BLaER1 (cell line): ENCODE results near the gene LRRC3.
"Not testable (repeated sequence)": the region's sequence is repeated elsewhere in the genome, so short reads cannot be mapped to it uniquely, and the experiment has no call there.

ENCODE experiments used
- H3K27ac ChIP-seq: shearing (Covaris generic); formaldehyde crosslinking; 2 replicates; pipeline ENCODE4 v1.8.1; 2022
- H3K27me3 ChIP-seq: shearing (Covaris generic); formaldehyde crosslinking; 2 replicates; pipeline ENCODE4 v1.8.1; 2022
- H3K36me3 ChIP-seq: shearing (Covaris generic); formaldehyde crosslinking; 2 replicates; pipeline ENCODE4 v1.8.1; 2022
- H3K4me1 ChIP-seq: shearing (Covaris generic); formaldehyde crosslinking; 2 replicates; pipeline ENCODE4 v1.8.1; 2022
- H3K4me2 ChIP-seq: shearing (Covaris generic); formaldehyde crosslinking; 2 replicates; pipeline ENCODE4 v1.8.1; 2022
- H3K4me3 ChIP-seq: shearing (Covaris generic); formaldehyde crosslinking; 2 replicates; pipeline ENCODE4 v1.8.1; 2022
- H3K9ac ChIP-seq: shearing (Covaris generic); formaldehyde crosslinking; 2 replicates; pipeline ENCODE4 v1.8.1; 2022
- H3K9me3 ChIP-seq: shearing (Covaris generic); formaldehyde crosslinking; 2 replicates; pipeline ENCODE4 v1.8.1; 2022
- H4K20me1 ChIP-seq: shearing (Covaris generic); formaldehyde crosslinking; 2 replicates; pipeline ENCODE4 v1.8.1; 2022
- Cebpa-rat ChIP-seq: shearing (Covaris generic); IDR thresholded peaks from 2 replicates; pipeline ENCODE4 v1.8.1; 2022

LRRC3 gene

DNA sequence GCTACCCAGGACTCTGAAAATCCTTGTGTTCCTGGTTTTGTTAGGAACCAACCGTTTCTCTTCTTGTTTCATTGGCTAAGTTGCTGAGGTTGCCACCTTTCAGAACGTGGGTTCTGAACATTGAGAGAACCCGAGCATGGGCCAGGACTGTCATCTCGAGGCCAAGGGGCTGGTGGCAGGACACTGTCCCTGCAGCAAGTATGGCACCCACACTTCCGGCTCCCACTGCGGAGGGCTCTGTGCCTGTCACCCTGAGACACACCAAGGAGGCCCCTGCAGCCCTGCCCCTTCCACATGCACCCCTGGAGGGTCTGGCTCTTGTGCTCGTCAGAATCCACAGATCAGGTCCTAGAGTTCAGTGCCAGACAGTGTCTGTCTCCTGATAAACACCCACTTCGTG lies 39.1 kb upstream of the LRRC3 start:
- no peaks in the 10 kb centered on the region for H4K20me1 ChIP-seq
- peaks cover 12% of the 10 kb centered on the region for H3K4me1 ChIP-seq
- H3K9ac ChIP-seq, result no peak overlapping the region
- H3K36me3 ChIP-seq, result peaks cover 98% of the 10 kb centered on the region
- TF ChIP-seq Cebpa-rat, result no peak
- no peak overlapping the region for H3K4me2 ChIP-seq
- no peaks in the 10 kb centered on the region for H3K27me3 ChIP-seq
- no peak overlapping the region for H3K4me3 ChIP-seq
- peaks cover 74% of the 10 kb centered on the region for H3K9me3 ChIP-seq
- no peak overlapping the region for H3K27ac ChIP-seq

DNA sequence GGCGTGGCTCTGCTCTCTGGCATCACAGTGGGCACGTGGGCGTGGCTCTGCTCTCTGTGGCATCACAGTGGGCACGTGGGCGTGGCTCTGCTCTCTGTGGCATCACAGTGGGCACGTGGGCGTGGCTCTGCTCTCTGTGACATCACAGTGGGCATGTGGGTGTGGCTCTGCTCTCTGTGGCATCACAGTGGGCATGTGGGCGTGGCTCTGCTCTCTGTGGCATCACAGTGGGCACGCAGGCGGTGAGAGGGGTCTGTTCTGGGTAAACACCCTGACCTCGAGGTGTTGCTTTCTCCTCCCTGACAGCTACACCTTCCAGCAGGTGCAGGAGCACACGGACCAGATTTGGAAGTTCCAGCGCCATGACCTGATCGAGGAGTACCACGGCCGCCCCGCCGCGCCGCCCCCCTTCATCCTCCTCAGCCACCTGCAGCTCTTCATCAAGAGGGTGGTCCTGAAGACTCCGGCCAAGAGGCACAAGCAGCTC lies 37.6 kb upstream of the LRRC3 start:
- not testable (repeated sequence) for H4K20me1 ChIP-seq, H3K4me2 ChIP-seq, H3K4me3 ChIP-seq, H3K27ac ChIP-seq, H3K27me3 ChIP-seq, H3K9ac ChIP-seq
- Histone ChIP-seq H3K9me3 (peaks cover 66% of the 10 kb centered on the region), H3K4me1 (peaks cover 26% of the 10 kb centered on the region), H3K36me3 (peaks cover 91% of the 10 kb centered on the region)

DNA sequence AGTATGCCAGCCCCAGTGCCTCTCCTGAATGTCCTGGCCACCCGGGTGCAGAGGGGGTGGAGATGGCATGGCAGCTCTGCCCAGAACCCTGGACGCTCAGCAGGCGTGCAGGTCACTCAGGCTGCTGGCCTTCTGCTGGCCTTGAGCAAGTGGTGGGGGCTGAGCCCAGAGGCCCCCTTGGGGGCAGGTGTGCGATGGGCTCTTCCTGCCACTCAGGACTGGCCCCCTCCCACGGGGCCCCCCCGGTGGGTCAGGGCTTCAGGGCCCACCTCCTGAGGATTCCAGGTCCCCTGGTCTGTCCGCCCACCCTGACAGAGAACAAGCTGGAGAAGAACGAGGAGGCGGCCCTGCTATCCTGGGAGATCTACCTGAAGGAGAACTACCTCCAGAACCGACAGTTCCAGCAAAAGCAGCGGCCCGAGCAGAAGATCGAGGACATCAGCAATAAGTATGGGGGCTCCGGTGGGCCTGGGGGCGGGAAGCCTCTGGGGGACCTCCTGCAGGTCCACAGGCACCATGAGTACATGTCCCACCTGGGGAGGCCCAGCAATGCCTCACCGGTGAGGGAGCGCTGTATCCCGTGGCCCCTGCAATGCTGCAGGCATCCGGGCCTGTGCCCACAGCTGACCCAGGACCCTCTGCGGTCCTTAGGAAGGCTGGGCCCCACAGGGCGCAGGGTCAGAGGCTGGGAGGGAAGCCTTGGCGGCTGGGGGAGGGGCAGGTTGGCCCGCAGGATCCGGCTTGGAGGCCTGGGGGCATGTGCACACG lies 37.0 kb upstream of the LRRC3 start:
- TF ChIP-seq Cebpa-rat, result no peak
- Histone ChIP-seq H3K4me2 (no peak overlapping the region), H3K4me3 (no peak overlapping the region), H3K4me1 (peaks cover 30% of the 10 kb centered on the region), H3K36me3 (peaks cover 85% of the 10 kb centered on the region), H3K27me3 (no peaks in the 10 kb centered on the region), H3K9ac (no peak overlapping the region), H4K20me1 (no peaks in the 10 kb centered on the region), H3K27ac (no peak overlapping the region), H3K9me3 (peaks cover 66% of the 10 kb centered on the region)

DNA sequence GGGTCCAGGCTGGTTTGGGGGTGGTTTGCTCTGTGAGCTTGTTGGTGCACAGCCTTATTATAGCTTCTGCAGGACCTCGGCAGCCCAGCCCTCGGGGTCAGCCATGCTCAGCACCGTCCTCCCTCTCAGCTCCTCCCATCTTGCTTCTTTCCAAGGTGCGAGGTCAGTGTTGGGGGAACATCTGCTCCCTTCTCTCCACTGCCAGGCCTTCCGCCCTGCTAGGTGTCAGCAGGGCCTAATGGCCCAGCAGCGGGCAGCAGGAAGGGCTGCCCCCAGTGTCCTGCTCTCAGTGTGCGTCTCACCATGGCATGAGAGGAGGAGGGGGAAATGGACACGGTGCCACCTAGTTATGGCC lies 36.5 kb upstream of the LRRC3 start:
- Histone ChIP-seq H3K36me3 (peaks cover 79% of the 10 kb centered on the region), H3K4me3 (no peak overlapping the region), H3K9me3 (peaks cover 62% of the 10 kb centered on the region), H3K4me1 (peaks cover 36% of the 10 kb centered on the region), H4K20me1 (no peaks in the 10 kb centered on the region), H3K4me2 (no peak overlapping the region), H3K27ac (no peak overlapping the region), H3K9ac (no peak overlapping the region), H3K27me3 (no peaks in the 10 kb centered on the region)
- no peak for TF ChIP-seq Cebpa-rat

DNA sequence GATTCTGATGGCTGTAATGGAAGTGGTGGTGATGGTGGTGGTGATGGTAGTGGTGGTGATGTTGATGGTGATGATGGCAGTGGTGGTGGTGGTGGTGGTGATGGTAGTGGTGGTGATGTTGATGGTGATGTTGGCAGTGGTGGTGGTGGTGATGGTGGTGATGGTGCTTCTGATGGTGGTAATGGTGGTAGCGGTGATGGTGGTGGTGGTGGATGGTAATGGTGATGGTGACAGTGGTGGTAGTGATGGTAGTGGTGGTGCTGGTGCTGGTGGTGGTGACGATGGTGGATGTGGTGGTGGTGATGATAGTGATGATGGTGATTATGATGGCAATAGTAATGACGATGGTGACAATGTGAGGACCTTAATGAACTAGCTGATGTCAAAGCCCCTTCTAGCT lies 35.6 kb upstream of the LRRC3 start:
- H3K27me3 ChIP-seq, result no peaks in the 10 kb centered on the region
- H3K4me2 ChIP-seq, result no peak overlapping the region
- H3K4me3 ChIP-seq, result no peak overlapping the region
- H4K20me1 ChIP-seq, result no peaks in the 10 kb centered on the region
- peaks cover 71% of the 10 kb centered on the region for H3K36me3 ChIP-seq
- no peak overlapping the region for H3K27ac ChIP-seq
- H3K9ac ChIP-seq, result no peak overlapping the region
- H3K9me3 ChIP-seq, result peaks cover 54% of the 10 kb centered on the region
- peaks cover 44% of the 10 kb centered on the region for H3K4me1 ChIP-seq
- no peak for TF ChIP-seq Cebpa-rat

DNA sequence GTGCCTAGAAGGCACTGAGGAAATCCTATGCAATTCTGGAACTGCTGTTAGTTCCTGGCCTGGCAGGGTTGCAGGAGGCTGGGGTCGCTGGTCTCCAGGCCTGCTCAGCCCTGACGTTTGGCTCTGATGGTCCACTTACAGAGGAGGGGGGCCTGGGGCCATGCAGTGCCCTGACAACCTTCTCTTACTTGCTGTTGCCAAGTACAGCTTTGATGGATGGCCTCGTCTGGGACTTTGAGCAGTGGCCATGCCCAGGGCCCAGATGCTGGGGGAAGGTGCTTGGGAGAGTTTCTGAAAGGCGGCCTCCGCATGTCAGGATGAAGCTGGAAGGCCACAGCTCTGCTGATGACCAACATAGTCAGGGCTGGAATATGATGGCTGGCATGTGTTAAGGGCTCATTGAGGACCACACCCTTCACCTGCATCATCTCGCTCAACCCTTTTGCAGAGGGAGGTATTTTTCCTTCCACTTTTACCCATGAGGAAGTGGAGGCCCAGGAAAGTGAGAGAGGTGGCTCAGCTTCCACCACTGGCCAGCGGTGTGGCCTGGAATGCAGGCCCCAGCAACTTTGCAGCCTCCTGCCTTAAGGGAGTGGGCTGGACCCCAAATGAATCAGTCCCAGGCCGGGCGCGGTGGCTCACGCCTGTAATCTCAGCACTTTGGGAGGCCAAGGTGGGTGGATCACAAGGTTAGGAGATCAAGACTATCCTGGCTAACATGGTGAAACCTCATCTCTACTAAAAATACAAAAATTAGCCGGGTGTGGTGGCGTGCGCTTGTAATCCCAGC lies 34.7 kb upstream of the LRRC3 start:
- Histone ChIP-seq H3K4me1 (peaks cover 53% of the 10 kb centered on the region), H3K27me3 (no peaks in the 10 kb centered on the region), H3K9ac (no peak overlapping the region), H3K4me3 (no peak overlapping the region), H3K36me3 (peaks cover 62% of the 10 kb centered on the region), H3K4me2 (peak overlapping the region; percentile 1; the same call in 1 of the 2 replicates), H3K27ac (no peak overlapping the region), H4K20me1 (no peaks in the 10 kb centered on the region), H3K9me3 (peaks cover 45% of the 10 kb centered on the region)
- TF ChIP-seq Cebpa-rat, result no peak

DNA sequence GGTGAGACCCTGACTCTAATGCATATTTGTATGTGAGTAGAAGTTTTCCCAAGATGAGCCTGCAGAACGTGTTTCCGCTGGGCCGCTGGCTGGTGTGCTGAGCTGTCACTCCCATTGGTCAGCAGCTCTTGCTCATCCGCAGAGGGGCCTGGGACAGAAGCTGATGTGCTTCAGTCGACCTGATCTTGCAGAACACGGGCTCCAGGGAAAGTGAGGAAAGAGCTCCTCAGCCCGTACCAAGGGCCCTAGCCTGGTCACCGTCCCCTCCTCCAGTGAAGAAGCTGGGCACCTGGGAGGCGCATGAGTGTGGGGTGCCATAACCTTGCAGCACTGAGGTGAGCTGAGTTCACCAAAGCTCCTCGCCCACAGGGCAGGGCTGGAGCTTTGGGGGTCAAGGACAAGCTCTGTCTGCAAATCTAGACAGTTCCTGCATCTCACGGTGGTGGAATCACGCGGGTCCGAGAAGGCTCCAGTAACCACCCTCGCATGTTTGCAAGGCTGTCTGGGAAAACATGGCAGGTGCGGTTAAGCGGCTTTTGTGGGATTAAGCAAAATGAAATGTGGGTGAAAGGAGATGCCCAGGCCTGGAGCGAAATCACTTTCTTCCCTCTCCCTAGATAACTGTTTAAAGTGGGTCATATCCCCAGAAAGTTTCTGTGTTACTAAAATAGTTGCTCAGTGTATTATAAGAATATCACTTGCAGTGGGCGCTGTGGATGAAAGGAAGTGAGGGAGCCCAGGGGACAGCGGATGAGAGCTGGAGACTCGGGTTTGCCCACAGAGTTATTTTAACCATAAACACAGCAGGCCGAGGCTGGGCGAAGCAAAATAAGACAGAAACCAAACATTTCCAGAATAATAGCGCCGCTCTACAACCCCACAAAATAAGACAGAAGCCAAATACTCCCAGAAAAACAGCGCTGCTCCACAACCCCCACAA lies 33.1 kb upstream of the LRRC3 start:
- H3K36me3 ChIP-seq, result peaks cover 51% of the 10 kb centered on the region
- peaks cover 29% of the 10 kb centered on the region for H3K9me3 ChIP-seq

DNA sequence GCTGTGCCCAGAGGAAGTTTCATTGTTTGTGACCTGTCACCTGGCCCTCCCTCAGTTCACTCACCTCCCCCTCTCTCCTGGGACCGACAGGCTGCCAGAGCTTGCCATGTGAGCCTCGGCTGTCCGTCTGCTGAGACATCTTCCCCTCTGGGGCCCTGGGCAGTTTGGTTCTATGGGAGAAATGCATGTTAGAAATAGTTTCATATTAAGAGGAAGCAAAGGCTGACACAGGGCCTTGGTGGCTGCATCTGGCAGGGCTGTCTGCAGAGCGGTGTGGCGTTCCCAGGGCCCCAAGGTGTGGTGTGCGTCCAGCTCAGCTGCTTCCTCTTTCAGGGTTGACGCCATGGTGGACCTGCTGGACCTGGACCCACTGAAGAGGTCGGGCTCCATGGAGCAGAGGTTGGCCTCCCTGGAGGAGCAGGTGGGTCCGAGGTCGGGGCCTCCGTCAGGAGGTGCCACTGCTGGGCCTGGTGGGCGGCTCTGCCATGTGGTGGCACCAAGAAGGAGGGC lies 31.9 kb upstream of the LRRC3 start:
- H3K36me3 ChIP-seq, result peaks cover 49% of the 10 kb centered on the region
- peak overlapping the region; percentile 66 for H3K4me3 ChIP-seq

More for the DNA sequence above, 33.1 kb upstream of the LRRC3 start:
- Histone ChIP-seq H3K27me3 (no peaks in the 10 kb centered on the region), H3K4me1 (peaks cover 69% of the 10 kb centered on the region), H3K4me3 (peak overlapping the region; percentile 21), H4K20me1 (no peaks in the 10 kb centered on the region), H3K27ac (peak overlapping the region; percentile 62), H3K9ac (peak overlapping the region; percentile 51), H3K4me2 (peak overlapping the region; percentile 83)
- TF ChIP-seq Cebpa-rat, result no peak

DNA sequence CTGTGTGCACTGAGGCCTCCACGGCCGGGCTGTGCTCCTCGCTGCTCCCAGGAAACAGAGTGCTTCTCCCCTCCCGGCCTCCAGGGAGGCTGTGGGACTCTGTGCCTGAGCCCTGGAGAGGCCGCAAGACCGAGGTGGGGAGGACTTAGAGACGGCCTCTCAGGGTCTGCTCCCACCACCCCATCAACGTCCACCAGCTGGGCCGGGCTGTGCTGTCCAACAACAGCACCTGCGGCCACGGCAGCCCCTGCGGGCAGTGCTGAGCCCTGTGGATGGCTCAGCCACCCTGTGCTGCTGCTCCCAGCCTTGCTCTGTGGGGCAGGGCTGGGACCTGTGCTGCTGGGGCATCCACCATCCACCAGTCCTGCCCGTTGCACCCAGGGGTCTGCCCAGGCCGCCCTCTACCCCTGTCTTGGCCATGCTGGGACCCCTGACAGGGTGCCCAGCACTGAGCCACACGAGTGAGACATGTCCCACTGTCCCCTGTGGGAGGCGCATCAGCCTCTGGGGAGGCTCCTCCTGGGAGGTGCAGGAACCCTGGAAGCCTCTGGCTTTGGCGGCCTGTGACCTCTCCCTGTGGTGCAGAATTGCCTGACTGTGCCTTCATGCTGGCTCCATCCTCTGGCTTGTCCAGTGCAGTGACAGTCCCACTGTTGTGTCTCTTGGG lies 31.2 kb upstream of the LRRC3 start:
- TF ChIP-seq Cebpa-rat, result no peak
- peaks cover 47% of the 10 kb centered on the region for H3K36me3 ChIP-seq
- no peaks in the 10 kb centered on the region for H3K27me3 ChIP-seq
- peaks cover 78% of the 10 kb centered on the region for H3K4me1 ChIP-seq
- H3K27ac ChIP-seq, result peak overlapping the region; percentile 93
- H3K9ac ChIP-seq, result peak overlapping the region; percentile 81
- peak overlapping the region; percentile 99 for H3K4me2 ChIP-seq
- no peaks in the 10 kb centered on the region for H4K20me1 ChIP-seq
- H3K4me3 ChIP-seq, result peak overlapping the region; percentile 66
- peaks cover 24% of the 10 kb centered on the region for H3K9me3 ChIP-seq

More for the DNA sequence above, 31.9 kb upstream of the LRRC3 start:
- peak overlapping the region; percentile 81 for H3K9ac ChIP-seq
- no peaks in the 10 kb centered on the region for H3K27me3 ChIP-seq
- H3K9me3 ChIP-seq, result peaks cover 26% of the 10 kb centered on the region
- no peak for TF ChIP-seq Cebpa-rat
- peaks cover 78% of the 10 kb centered on the region for H3K4me1 ChIP-seq
- no peaks in the 10 kb centered on the region for H4K20me1 ChIP-seq
- peak overlapping the region; percentile 93 for H3K27ac ChIP-seq
- peak overlapping the region; percentile 99 for H3K4me2 ChIP-seq
